Upper lobe of left lung (tissue), 6 donors: ENCODE measurements around the gene RPS4Y2. TPM values are rescaled to one million over a fixed set of nuclear protein-coding genes. Genes with fewer than 3 reads are reported as not detected.

Experiments
- ATAC-seq, 2 donors: fragments of 200-7000 bp; cut with Tn5 transposase; one replicate each; pipeline ENCODE4 v1.9.1; 2022; ENCODE audit warnings: mild to moderate bottlenecking in 2 of 2, moderate library complexity in 2 of 2; ENCODE audit not compliant: low FRiP score in 2 of 2
- DNase-seq, 2 donors: peaks; one replicate each; pipeline ENCODE4 v3.0.0-alpha.2; 2019 to 2020
- H3K27ac ChIP-seq, 4 donors: fragments of 200-600 bp; sonication (generic); one replicate each; pipeline ENCODE4 v1.5.1; 2016 to 2019
- H3K27me3 ChIP-seq, 4 donors: fragments of 200-600 bp; sonication (generic); one replicate each; pipeline ENCODE4 v1.5.1; 2017 to 2019
- H3K36me3 ChIP-seq, 4 donors: fragments of 200-600 bp; sonication (generic); one replicate each; pipeline ENCODE4 v1.5.1; 2016 to 2019
- H3K4me1 ChIP-seq, 4 donors: fragments of 200-600 bp; sonication (generic); one replicate each; pipeline ENCODE4 v1.5.1; 2018 to 2019
- H3K4me3 ChIP-seq, 4 donors: fragments of 200-600 bp; sonication (generic); one replicate each; pipeline ENCODE4 v1.5.1; 2017 to 2019; ENCODE audit warnings: mild to moderate bottlenecking in 2 of 4, moderate library complexity in 1 of 4
- H3K9me3 ChIP-seq, 4 donors: fragments of 200-600 bp; sonication (generic); one replicate each; pipeline ENCODE4 v1.5.1; 2018 to 2019
- EP300 ChIP-seq, 4 donors: sonication (generic); formaldehyde crosslinking; IDR thresholded peaks; one replicate each; pipeline ENCODE4 v1.5.1; 2017; ENCODE audit warnings: antibody characterized with exemption in 4 of 4, control low read depth in 2 of 4
- POLR2A ChIP-seq, 4 donors: fragments of 450-650 bp; IDR thresholded peaks; one replicate each; pipeline ENCODE4 v1.5.1; 2016 to 2017; ENCODE audit warnings: antibody characterized with exemption in 4 of 4, mild to moderate bottlenecking in 2 of 4
- POLR2AphosphoS5 ChIP-seq, 2 donors: sonication (generic); formaldehyde crosslinking; IDR thresholded peaks; one replicate each; pipeline ENCODE4 v1.5.1; 2017; ENCODE audit warnings: antibody characterized with exemption in 2 of 2
- WGBS, 2 donors: methylation state at CpG; one replicate each; pipeline ENCODE4 v1.1.5; 2017 to 2018; 5-methylcytosine and 5-hydroxymethylcytosine counted together
- total RNA-seq, 6 donors: library from RNA; depleted of rRNA in 4 of 6; stranded (reverse); fragments of >200 nt in 4 of 6; gene quantifications; one replicate each; pipeline versions ENCODE4 v1.1.0 to v1.2.1, GENCODE V29; 2016 to 2021
- TF ChIP-seq, protein P1 (sequence below), 6 experiments: fragments of 450-650 bp in 4 of 6; fragments of 200-600 bp in 2 of 6; sonication (generic) in 2 of 6; IDR thresholded peaks; one replicate each; pipeline ENCODE4 v1.5.1; 2016 to 2019; ENCODE audit warnings: antibody characterized with exemption in 6 of 6
- donor health status: DM: no; HTN: no; CAD: no; lungs with moderate emphysema.
- donor health status: DM: no; HTN: yes; CAD: no; lungs with severe emphysema.

The RPS4Y2 gene
- total RNA-seq, 6 donors from 2014 or later, result not detected

DNA sequence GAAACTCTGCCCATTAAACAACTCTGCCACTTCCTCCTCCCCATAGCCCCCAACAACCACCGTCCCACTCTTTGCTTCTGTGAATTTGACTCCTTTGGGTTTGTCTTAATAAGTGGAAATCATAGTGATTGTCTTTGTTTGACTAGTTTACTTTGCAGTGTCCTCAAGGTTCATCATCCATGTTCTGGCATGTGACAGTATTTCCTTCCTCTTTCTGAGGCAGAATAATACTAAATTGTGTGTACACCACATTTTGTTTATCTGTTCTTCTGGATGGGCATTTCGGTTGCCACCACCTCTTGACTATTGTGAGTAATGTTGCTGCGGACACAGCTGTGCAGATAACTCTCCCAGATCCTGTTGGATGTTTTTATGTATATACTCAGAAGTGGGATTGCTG, 14.8 kb downstream of the RPS4Y2 start:
- WGBS, 2 donors, result 37% methylated on average over 3 of the region's 3 CpGs; no CpG with 5 or more reads in 1 of the 2 donors
- Histone ChIP-seq H3K27me3 (no peaks in the 10 kb centered on the region), H3K9me3 (no peaks in the 10 kb centered on the region), H3K27ac (no peak overlapping the region), H3K36me3 (no peaks in the 10 kb centered on the region), H3K4me1 (no peaks in the 10 kb centered on the region), H3K4me3 (no peak overlapping the region)
- DNase-seq (no peak), ATAC-seq (no peak)
- TF ChIP-seq EP300 (IDR thresholded peaks at IDR 0.05), result no peak

DNA sequence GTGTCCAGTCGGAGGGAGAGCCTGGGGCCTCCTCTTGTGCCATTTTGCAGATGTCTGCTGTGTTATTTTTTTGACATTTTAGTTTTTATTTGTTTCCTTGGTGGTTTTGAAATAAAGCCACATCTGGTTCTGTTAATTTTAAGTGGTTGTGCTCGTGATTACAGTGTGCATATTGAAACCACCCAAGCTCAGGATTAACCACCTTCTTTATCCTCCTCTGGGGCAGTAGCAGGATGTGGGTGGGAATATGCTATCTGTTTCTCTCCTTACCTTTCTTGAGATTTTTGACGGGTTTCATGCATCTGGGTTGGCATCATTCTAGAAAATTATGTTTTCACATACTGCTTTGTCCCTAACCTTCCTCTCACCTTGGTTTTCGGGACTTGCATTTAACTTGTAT, 20.2 kb downstream of the RPS4Y2 start:
- DNase-seq (no peak), ATAC-seq (no peak)
- Histone ChIP-seq H3K27me3 (no peaks in the 10 kb centered on the region), H3K4me3 (no peak overlapping the region), H3K27ac (no peak overlapping the region), H3K9me3 (no peaks in the 10 kb centered on the region), H3K4me1 (no peaks in the 10 kb centered on the region), H3K36me3 (no peaks in the 10 kb centered on the region)
- 55% methylated on average over 4 of the region's 4 CpGs; no CpG with 5 or more reads in 1 of the 2 donors for WGBS, 2 donors
- TF ChIP-seq POLR2AphosphoS5 (IDR thresholded peaks at IDR 0.05), result no peak
- TF ChIP-seq, protein P1, sequence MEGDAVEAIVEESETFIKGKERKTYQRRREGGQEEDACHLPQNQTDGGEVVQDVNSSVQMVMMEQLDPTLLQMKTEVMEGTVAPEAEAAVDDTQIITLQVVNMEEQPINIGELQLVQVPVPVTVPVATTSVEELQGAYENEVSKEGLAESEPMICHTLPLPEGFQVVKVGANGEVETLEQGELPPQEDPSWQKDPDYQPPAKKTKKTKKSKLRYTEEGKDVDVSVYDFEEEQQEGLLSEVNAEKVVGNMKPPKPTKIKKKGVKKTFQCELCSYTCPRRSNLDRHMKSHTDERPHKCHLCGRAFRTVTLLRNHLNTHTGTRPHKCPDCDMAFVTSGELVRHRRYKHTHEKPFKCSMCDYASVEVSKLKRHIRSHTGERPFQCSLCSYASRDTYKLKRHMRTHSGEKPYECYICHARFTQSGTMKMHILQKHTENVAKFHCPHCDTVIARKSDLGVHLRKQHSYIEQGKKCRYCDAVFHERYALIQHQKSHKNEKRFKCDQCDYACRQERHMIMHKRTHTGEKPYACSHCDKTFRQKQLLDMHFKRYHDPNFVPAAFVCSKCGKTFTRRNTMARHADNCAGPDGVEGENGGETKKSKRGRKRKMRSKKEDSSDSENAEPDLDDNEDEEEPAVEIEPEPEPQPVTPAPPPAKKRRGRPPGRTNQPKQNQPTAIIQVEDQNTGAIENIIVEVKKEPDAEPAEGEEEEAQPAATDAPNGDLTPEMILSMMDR (IDR thresholded peaks at IDR 0.05), result no peak
- no peak for TF ChIP-seq POLR2A (IDR thresholded peaks at IDR 0.05)
- no peak for TF ChIP-seq EP300 (IDR thresholded peaks at IDR 0.05)

DNA sequence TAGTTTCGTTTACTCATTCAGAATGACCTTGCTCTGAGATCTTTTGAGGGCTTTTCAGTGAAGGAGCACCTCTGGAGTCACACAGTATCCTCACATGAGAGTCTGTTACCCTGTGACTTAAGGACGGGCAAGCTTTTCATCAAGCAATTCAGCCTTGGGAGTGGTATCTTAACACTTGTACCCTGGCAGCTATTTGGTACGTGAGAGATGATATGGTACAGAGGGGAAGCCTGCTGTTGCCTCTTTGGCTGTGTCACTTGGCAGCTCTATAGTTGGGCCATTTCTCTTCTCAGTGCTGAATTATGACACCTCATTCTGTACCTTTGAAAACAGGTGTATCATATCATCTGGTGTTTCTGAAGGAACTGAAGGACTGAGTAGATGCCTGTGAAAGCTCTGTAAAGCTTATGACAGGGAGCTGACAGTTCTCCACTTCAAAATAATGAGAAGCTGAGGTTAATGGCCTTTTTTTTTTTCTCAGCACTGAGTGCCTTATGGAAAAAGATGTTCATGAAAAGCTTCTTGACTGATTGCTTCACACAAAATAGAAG, 24.3 kb downstream of the RPS4Y2 start:
- DNase-seq (no peak), ATAC-seq (no peak)
- no peak for TF ChIP-seq EP300 (IDR thresholded peaks at IDR 0.05)
- TF ChIP-seq, protein P1 (IDR thresholded peaks at IDR 0.05), result no peak
- no peak for TF ChIP-seq POLR2AphosphoS5 (IDR thresholded peaks at IDR 0.05)
- no peak for TF ChIP-seq POLR2A (IDR thresholded peaks at IDR 0.05)
- no peaks in the 10 kb centered on the region for H3K36me3 ChIP-seq
- no peaks in the 10 kb centered on the region for H3K27me3 ChIP-seq
- no peak overlapping the region for H3K4me3 ChIP-seq
- no peaks in the 10 kb centered on the region for H3K4me1 ChIP-seq
- WGBS, 2 donors, result 40% methylated on average over 2 of the region's 3 CpGs; no CpG with 5 or more reads in 1 of the 2 donors
- no peaks in the 10 kb centered on the region for H3K9me3 ChIP-seq
- no peak overlapping the region for H3K27ac ChIP-seq

DNA sequence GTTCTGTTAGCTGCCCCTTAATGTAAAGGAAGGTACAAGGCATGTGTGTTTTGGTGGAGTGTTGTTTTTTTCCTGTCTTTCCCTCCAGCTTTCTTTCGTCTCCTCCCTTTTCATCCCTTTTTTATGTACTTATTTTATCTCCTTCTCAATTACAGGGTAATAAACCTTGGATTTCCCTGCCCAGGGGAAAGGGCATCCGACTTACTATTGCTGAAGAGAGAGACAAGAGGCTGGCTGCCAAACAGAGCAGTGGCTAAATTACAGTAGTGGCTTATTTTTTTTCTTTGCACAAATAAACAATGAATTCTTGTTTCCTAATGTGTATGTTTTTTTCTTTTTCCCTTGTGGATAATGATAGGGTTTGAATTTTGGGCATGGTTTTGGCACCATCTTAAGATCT, 24.9 kb downstream of the RPS4Y2 start:
- Histone ChIP-seq H3K4me3 (no peak overlapping the region), H3K4me1 (no peaks in the 10 kb centered on the region), H3K9me3 (no peaks in the 10 kb centered on the region), H3K27ac (no peak overlapping the region), H3K36me3 (no peaks in the 10 kb centered on the region), H3K27me3 (no peaks in the 10 kb centered on the region)
- ATAC-seq (no peak), DNase-seq (no peak)
- 62% methylated on average over 2 of the region's 2 CpGs; no CpG with 5 or more reads in 1 of the 2 donors for WGBS, 2 donors
- TF ChIP-seq, protein P1 (IDR thresholded peaks at IDR 0.05), result no peak
- no peak for TF ChIP-seq POLR2AphosphoS5 (IDR thresholded peaks at IDR 0.05)
- TF ChIP-seq POLR2A (IDR thresholded peaks at IDR 0.05), result no peak
- no peak for TF ChIP-seq EP300 (IDR thresholded peaks at IDR 0.05)

DNA sequence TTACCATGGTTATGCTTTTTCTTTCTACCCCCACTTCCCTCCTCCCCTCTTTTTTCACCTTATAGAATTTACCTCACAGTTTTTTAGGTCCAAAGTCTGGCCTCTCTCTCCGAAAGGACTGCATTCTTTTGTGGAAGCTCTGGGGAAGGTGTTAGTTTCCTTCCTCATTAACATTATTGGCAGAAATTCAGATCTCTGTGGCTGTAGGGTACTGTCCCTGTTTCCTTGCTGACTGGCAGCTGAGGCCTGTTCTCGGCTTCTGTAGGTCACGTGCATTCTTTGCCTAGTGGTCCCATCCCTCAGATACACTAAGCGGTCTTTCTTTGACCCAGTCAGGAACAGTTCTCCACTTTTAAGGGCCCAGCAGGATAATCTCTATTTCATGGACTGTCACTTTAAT, 25.5 kb downstream of the RPS4Y2 start:
- WGBS, 2 donors, result 48% methylated on average over 4 of the region's 4 CpGs; no CpG with 5 or more reads in 1 of the 2 donors
- TF ChIP-seq POLR2AphosphoS5 (IDR thresholded peaks at IDR 0.05) (no peak), POLR2A (IDR thresholded peaks at IDR 0.05) (no peak), EP300 (IDR thresholded peaks at IDR 0.05) (no peak)
- TF ChIP-seq, protein P1 (IDR thresholded peaks at IDR 0.05), result no peak
- Histone ChIP-seq H3K36me3 (no peaks in the 10 kb centered on the region), H3K27me3 (no peaks in the 10 kb centered on the region), H3K4me3 (no peak overlapping the region), H3K9me3 (no peaks in the 10 kb centered on the region), H3K27ac (no peak overlapping the region), H3K4me1 (no peaks in the 10 kb centered on the region)
- no peak for DNase-seq
- ATAC-seq, result no peak
